ENCODE results near the gene SULT2B1.
"Not testable (repeated sequence)": the region's sequence is repeated elsewhere in the genome, so short reads cannot be mapped to it uniquely, and the experiment has no call there.

Gene SULT2B1

DNA sequence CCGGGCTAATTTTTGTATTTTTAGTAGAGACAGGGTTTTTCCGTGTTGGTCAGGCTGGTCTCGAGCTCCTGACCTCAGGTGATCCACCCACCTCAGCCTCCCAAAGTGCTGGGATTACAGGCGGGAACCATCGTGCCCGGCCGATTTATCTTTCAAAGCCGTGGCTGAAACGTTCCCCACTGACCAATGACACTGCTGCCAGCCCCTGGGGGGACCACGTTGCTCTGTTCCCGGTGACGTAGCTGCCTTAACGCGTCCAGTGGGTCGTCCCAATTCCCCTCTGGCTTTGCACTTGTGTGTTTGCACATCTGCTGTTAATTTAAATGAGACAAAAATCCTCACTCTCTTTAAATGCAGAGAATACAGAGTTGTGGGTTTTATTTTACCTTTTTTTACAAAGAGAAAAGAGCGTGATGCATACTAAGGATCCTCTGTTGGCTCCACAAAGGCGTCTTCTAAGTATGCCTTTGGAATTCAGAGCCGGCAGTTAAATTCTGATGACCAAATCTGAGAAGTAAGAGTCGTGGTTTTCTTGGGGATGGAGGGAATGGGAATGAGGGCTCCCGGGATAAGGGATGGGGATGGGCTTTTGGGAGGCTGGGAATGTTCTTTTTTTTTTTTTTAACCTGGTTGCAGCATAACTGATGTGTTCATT is 21.8 kb upstream of the SULT2B1 start:
- no peak for DNase-seq

DNA sequence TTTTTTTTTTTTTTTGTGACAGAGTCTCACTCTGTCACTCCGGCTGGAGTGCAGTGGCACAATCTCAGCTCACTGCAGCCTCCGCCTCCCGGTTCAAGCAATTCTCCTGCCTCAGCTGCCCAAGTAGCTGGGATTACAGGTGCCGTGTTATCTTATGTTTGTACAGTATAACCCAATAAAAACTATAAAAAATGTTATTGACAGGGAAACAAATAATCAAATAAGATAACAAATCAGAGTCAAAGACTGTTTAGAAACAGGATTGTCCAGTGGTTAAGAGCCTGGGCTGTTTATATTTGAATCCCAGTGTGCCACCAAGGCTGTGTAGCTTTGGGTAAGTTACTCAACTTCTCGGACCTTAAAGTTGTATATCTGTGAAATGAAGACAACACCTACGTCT is 21.2 kb upstream of the SULT2B1 start:
- DNase-seq = no peak

DNA sequence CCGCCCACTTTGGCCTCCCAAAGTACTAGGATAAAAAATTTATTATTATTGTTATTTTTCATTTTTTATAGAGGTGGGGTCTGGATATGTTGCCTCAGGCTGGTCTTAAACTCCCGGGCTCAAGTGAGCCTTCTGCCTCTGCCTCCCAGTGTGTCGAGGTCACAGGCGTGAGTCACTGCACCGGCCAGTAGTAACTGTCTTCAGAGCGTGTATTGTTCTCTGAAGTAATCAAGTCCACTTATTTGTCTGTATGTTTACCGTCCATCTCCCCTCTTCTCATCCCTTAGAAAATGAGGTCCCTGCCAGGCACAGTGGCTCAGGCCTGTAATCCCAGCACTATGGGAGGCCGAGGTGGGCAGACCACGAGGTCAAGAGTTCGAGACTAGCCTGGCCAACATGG is 18.2 kb upstream of the SULT2B1 start:
- no peak for DNase-seq

DNA sequence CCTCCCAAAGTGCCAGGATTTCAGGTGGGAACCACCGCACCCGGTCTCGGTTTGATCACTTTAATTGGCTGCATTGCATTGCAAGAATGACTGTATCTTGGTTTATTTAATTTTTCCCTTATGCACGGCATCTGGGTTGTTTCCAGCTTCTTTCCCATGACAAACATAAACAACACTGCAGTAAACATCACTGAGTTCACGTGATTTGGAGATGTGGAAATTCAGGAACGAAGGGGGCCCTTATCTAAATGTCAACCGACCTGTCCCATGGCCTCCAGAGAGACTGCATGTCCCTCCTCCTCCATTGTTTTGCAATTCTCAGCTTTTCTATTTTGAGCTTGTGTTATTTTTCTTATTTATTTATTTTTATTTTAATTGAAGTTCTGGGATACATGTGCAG is 14.4 kb upstream of the SULT2B1 start:
- no peak for DNase-seq

DNA sequence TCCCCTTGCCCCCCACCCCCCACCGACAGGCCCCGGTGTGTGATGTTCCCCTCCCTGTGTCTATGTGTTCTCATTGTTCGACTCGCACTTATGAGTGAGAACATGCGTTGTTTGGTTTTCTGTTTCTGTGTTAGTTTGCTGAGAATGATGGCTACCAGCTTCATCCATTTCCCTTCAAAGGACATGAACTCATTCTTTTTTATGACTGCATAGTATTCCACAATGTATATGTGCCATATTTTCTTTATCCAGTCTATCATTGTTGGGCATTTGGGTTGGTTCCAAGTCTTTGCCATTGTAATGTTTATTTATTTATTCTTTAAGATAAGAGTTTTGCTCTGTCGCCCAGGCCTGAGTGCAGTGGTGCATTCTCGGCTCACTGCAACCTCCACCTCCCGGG is 13.9 kb upstream of the SULT2B1 start:
- DNase-seq = not testable (repeated sequence)

DNA sequence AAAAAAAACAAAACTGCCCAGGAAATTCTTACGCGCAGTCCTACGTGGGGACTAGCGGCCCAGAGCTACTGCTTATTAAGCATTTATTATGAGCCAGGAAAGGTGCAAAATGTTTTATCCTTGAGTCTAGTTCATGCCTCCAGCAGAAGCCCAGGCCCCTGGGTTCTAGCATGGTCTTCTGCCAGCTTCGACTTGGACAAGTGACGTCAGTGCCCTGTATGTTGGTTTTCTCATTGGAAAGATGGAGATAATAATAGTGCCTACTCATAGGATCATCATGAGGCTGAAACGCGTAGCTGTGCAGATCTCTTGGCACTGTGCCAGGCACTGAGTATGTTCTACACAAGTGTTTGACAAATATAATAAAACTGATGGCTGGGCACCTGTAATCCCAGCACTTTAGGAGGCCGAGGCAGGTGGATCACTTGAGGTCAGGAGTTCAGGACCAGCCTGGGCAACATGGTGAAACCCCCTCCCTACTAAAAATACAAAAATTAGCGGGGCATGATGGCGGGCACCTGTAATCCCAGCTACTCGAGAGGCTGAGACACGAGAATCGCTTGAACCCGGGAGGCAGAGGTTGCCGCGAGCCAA is 12.4 kb upstream of the SULT2B1 start:
- peak; percentile 31 for DNase-seq

DNA sequence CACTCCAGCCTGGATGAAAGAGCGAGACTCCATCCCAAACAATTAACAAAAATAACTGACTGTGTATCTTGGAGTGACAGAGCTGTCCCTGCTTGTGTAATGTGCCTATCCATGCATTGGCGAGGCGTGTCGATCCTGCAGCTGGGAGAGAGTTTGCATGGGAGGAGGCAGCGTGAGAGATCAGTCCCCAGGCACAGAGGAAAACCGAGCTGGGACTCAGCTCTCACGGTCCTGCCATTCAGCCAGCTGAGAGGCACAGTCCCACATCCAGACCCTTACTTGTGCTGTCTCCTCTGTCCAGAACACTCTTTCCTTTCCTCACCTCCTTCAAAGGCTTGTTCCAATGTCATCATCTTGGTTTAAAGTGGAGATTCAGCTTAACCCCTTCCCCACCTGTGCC is 11.9 kb upstream of the SULT2B1 start:
- no peak for DNase-seq

DNA sequence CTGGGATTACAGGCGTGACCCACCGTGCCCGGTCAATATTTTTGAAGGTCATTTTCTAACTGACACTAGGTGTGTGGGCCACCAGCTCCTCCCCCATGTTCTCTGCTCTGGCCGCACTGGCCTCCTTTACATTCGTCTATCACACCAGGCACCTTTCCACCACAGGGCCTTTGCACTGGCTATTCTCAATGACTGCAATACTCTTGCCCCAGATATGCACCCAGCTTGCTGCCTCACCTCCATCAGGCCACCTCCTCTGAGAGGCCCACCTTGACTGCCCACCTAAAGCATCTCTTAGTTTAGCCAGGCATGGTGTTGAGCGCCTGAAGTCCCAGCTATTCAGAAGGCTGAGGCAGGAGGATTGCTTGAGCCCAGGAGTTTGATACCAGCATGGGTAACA is 10.2 kb upstream of the SULT2B1 start:
- no peak for DNase-seq

DNA sequence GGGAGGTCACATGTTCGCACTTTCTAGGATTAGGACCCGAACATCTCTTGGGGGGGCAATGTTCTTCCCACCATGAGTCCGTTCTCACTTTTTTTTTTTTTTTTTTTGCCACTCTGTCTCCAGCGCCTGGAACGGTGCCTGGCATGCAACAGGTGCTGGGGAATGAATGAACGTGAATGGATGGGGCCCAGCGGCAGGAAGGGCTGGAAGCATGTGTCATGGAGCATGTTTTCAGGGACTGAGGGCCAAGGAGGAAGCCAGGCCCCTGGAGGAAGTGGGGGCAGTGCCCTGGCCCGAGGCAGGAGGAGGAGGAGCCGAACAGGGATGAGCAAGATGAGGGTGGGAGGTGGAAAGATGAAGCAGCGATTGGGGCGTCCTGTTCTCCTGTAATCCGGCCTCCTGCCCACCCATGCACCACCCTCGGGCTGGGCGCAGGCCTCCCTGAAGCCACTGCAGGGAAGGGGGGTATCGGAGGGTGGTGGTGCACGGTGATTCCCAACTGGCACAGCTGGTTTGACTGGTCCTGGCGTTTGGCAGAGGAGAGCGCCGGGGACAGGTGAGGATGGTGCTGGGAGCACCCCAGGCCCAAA is 8.8 kb upstream of the SULT2B1 start:
- no peak for DNase-seq

DNA sequence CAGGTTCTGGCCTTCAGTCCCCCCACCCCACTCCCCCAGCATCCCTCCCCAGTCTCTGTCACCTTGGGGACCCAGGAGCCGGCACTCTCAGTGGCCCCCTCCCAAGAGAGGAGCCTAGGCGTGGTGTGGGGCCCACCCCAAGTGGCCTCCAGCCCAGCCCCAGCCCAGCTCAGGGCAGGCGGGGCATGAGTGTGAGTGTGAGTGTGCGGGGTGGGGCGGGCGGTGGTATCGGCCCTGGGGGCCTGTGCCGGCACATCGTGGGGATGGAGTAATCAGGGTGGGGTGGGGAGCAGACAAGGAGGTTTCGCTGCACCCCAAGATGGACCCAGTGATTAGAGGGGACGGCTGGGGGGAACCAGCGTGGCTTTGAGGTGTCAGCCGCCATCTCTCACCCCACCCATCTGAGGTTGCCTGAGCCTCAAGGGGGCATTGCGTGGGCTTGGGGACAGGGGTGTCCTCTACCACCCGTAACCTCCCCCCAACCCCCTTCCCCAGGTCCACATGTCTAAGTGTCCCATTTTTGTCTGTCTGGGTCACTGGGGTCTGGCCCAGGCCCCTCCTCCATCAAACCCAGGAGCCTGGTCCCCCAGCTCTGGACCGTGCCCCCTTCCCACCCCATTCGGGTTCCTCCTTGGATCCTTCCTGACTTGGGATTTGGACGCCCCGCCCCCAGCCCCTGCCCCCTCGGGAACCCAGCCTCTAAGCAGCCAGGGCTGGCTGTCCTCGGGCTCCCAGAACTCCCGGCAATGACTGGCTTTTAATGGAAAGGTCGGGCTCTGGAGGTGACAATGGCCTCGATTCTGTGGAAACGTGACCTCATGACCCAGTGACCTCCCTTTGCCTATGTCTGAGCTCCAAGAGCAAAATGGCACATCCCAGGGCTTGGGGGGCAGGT is 6.9 kb upstream of the SULT2B1 start:
- DNase-seq = no peak

DNA sequence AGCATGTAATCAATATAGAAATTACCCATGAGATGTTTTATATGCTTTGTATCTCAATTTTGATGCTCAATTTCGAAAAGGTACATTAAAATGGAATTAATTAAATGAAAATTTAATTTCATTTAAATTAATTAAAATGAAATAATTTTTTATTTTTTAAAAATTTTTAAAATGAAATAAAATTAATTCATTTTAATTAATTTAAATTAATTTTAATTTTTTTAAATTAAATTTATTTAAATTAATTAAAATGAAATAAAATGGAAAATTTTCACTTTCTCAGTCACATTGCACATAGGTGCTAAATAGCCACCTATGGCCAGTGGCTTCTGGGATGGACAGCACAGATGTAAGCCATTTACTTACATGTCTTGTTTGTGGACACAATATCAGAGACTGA is 4.2 kb upstream of the SULT2B1 start:
- DNase-seq = no peak

DNA sequence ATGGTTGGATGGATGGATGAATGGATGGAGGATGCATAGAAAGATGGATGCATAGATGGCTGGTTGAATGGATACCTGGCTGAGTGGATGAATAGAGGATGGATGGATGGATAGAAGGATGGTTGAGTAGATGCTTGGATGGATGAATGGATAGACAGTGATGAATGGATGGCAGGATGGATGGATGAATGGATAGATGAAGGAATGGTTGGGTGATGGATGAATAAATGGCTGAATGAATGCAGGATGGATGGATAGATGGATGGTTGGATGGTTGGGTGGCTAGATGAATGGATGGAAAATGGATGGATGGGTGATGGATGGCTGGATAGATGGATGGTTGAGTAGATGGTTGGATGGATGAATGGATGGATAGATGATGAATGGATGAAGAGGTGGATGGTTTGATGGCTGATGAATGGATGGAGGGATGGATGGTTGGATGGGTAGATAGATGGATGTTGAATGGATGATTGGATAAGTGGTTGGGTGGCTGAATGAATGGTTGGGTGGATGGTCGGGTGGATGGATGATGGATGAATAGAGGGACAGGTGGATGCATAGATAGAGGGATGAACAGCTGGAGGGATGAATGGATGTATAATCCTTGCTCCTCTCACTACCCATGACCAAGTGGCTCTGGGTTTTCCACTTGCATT is 3.6 kb upstream of the SULT2B1 start:
- no peak for DNase-seq

DNA sequence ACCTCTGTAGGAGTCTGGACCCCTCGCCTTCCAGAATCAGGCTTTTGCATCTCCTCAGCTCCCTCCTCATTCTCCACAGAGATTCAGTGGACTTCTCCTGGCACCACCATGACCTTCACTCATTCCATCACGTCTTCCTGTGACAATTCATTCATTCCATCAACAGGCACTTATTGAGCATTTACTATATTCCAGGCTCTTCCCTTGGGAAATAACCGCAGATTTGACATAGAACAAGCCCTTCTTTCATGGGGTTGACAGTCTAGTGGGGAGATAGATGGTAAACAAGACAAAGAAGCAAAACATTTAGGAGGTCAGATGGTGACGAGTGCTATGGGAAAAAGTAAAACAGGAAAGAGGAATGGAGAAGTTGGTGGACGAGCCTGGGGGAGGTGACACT is 2.6 kb upstream of the SULT2B1 start:
- DNase-seq = no peak

DNA sequence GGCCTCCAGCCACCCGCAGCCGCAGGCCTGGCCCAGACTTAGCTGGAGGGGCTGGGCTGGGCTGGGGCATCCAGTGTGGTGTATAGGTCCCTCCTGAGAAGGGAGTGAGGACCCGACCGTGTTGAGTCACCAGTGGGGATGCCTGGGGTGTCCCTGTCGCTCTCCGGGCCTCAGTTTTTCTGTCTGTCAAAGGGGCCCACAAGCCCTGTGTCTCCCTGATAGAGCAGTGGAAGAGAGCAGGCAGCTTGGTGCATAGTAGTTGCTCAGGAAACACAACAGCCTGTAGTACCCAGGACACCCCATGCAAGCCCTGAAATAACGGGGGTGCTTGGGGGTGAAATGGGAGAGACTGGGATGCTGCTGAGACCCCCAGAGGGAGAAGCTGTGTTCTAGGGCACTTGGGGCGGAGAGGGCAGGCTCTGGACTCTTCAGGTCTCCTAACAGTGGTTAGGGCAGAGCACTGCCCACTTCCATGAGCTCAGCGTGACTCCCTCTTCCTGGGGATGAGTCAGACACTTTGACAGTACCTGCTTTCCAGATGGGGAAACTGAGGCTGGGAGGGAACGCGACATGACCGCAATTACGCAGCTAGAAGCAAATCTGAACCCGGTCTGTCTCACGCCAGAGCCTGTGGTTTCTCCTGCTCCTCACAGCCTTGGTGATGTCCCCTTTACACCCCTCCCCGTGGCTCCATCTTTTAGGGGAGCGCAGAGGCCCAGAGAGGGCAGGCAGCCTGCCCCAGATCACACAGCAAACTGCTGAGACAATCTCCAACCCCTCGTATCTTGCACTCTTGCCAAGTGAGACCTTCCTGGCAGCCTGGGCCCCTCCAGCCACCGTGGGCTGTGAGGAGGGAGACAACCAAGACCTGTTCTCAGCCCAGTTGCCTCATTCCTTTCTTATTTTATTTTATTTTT is 692 bp downstream of the SULT2B1 start:
- no peak for DNase-seq

DNA sequence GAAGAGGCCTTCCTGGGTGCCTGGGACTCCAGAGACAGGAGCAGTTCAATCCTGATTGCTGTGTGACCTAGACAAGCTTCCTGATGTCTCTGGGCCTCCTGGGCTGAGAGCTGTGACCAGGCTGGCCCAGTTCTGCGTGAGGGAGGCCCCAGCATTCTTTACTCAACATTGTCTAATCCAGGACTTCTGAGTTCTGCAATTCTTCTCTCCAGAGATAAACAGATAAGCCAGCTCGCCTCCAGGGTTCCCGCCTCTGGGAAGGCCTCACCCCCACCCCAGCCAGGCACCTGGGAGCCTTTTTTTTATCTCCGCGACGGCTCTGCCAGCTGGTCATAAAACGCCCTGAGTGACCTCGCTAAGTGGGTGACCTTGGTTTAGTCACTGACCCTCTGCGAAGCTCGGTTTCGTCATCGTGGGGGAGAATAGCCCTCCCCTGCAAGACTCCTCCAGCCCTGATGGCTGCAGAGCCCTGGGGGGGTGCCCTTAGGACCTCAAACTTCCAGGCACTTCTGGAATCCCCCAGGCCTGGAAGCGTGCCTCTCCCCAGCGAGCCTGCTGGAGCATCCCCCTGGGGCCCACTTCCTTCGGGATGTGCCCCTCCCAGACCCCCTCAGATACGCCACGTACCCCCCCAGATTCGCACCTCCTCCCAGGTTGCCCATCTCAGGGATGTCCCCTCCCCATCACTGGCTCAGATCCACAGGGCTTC is 1.9 kb downstream of the SULT2B1 start:
- no peak for DNase-seq

DNA sequence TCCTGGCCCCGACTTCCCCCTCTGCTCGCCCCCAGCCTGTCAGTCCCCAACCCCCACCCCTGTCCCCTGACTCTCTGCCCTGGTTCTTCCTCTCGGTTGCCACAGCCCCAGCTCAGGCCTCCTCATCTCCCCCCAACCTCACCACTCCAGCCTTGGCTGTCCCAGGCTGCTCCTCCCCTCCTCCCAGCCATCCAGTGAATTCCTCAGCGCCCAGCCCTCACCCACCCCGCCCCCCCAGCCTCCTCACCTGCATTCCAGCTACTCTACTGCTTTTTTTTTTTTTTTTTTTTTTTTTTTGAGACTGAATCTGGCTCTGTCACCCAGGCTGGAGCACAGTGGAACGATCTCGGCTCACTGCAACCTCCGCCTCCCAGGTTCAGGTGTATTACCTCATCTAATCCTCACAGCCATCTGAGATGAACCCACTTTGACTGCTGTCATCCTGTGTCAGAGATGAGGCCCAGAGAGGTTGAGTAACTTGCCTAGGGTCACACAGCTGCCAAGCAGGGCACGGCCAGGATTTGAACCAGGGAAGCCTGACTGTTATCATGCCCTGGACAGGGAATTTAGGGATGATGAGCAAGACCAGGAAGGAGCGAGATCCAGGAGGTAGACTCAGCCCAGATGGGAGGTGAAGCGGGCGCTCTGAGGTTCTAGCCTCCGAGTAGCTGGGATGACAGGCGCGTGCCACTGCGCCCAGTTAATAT is 2.6 kb downstream of the SULT2B1 start:
- DNase-seq = no peak

DNA sequence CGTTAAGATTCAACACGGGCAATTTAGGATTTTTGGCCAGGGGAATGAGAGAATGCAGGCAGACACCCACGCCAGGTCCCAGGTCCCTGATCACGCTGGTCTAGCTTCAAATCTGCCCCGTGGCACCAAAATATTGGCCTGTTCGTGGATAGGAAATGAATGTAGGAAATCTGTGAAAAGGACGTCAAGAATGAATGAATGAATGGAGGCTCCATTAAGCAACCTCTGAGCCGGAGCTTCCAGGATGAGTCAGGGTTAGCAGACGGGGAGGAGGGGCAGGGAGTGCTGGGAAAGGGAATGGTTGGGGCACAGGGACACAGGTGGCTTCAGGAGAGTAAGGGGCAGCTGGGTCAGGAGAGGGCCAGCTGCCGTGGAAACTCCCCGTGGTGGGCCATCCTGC is 4.2 kb downstream of the SULT2B1 start:
- no peak for DNase-seq

DNA sequence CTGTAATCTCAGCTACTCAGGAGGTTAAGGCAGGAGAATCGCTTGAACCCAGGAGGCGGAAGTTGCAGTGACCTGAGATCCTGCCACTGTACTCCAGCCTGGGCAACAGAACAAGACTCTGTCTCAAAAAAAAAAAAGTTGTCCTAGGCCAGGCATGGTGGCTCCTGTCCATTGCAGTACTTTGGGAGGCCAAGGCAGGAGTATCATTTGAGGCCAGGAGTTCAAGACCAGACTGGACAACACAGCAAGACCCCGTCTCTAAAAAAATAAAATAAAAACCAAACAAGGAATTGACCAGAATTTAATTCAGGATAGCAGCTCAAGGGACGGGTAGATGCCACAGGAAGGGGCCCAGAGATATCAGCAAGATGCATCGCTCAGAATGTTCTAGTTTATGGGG is 4.9 kb downstream of the SULT2B1 start:
- DNase-seq = no peak

DNA sequence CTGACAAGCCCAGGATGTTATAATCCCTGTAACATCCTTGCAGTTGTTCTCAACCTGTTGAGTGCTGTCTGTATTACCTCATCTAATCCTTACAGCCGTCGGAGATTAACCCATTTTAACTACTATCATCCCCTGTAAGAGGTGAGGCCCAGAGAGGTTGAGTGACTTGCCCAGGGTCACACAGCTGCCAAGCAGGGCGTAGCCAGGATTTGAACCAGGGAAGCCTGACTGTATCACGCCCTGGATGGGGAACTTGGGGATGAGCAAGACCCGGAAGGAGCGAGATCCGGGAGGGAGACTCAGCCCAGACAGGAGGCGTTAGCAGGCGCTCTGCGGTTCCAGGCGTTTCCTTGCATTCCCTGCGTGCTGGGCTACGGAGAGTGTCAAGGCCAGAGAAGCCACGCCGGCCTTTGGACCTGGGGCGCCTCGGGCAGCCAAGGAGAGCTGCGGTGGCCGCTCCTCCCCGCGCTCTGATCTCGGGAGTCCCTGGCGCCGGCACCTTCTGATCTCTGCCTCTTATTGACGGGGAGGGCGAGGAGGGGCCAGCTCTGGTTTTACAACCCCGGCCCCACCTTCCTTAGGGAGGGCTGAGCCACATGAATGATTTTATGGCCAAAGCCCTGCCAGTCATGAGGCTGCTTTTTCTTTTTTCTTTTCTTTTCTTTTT is 6.2 kb downstream of the SULT2B1 start:
- no peak for DNase-seq

DNA sequence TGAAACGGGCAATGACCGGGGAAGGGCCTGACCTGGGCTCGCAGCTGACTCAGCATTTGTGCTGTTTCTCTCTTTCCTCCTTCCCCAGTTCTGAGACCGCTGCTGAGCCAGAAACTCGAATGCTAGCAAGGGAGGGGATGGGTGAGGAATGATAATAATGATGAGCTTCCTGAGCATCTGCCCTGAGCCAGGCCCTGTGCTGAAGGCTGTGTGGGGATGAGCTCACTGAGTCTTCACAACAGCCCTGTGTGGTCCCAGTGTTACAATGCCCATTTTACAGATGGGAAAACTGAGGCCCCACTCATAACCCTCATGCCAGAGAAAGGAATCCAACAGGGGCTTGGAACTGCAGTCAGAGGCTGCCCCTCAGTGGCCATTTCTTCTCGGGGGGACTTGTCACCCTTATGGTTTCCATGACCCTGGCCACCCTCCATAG is 8.1 kb downstream of the SULT2B1 start:
- no peak for DNase-seq

Data from NCI-H446 treated with DMSO at 0.1 percent for 48 hours (cell line).